HuH-7 (cell line): Measurements from ENCODE around the gene PLCD1.
"Not testable (repeated sequence)": the region's sequence is repeated elsewhere in the genome, so short reads cannot be mapped to it uniquely, and the experiment has no call there.

Experiments
- DNase-seq: peaks from one replicate; pipeline ENCODE4 v3.0.0; 2011; ENCODE audit warnings: low spot score

Gene PLCD1

DNA sequence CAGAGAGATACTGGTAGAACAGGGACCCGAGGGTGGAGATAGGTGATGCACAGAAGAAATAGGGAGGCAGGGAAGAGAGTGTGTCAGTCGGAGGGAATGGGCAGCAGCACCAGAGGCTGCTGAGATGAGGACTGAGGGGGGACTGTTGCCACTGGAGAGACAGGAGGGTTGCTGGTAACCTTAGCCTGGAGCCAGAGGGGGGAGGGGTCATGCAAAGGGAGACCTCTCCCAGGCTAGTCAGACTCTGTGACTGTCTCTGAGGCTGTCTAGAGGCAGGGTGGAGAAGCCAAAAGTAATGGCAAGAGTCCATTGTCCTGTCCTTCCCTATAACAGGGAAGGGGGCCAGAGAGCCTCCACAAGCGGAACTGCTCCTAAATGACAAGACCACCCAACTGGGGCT lies 7.5 kb upstream of the PLCD1 start:
- DNase-seq = no peak

DNA sequence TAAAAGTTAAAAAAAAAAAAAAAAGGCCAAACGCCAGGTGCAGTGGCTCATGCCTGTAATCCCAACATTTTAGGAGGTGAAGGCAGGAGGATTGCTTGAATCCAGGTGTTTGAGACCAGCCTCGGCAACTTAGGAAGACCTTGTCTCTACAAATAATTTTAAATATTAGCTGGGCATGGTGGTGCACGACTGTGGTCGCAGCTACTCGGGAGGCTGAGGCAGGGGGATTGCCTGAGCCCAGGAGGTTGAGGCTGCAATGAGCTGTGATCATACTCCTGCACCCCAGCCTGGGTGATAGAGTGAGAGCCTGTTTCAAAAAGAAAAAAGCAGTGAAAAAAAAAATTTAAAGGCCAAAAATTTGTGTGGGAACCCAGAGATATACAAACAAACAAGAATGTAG lies 6.8 kb upstream of the PLCD1 start:
- DNase-seq = no peak

GRCh38 chr3:38034335-38034734 lies 4.9 kb upstream of the PLCD1 start:
- not testable (repeated sequence) for DNase-seq

- not testable (repeated sequence) for DNase-seq
These were observed 4.1 kb upstream of the PLCD1 start for GRCh38 chr3:38033586-38033985.

GRCh38 chr3:38032328-38032865 lies 3.0 kb upstream of the PLCD1 start:
- DNase-seq = no peak

DNA sequence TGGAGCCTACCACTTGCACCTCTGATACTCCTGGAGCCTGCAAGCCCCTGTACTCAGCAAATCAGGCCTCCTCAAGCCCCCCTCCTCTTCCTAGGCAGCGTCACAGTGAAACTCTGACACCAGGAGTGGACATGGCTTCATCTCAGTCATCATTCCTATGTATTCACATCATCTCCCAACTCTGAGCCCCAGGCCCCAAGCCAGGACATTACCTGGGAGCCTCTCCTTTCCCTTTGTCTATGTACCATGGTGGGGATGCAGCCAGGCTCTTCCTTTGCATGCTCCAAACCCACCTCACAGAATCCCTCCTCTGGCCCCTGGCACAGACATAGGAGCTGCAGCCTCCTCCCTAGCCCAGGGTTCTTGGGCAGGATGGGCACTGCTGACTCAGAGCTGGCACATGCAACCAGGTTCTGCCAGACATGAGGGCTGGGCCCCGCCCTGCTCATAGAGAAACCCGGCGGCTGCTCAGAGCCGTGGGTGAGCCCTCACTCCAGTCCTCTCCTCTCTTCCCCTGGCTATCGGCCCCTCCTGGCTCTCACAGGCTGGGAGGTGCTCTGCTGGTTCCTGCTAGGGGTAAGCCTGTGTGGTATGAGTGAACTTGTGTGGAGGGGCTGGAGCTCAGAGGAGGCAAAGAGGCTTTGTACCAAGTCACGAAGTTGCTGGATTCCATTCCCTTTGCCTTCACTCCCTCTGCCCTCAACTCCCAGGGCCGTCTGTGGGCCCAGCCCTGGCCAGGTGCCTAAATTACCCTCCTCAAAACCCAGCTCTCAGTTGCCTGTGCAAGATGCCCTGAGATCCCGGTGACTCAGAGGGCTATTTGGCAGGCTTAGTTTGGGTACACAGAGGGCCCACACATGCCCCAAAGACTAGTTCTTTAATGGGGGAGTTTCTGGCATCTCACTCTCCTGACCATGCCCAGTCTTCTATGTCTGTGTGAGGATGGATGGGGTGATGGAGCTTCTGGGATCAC lies 1.9 kb upstream of the PLCD1 start:
- DNase-seq = no peak

- DNase-seq = no peak
These were observed 932 bp upstream of the PLCD1 start for GRCh38 chr3:38030126-38031021.

DNA sequence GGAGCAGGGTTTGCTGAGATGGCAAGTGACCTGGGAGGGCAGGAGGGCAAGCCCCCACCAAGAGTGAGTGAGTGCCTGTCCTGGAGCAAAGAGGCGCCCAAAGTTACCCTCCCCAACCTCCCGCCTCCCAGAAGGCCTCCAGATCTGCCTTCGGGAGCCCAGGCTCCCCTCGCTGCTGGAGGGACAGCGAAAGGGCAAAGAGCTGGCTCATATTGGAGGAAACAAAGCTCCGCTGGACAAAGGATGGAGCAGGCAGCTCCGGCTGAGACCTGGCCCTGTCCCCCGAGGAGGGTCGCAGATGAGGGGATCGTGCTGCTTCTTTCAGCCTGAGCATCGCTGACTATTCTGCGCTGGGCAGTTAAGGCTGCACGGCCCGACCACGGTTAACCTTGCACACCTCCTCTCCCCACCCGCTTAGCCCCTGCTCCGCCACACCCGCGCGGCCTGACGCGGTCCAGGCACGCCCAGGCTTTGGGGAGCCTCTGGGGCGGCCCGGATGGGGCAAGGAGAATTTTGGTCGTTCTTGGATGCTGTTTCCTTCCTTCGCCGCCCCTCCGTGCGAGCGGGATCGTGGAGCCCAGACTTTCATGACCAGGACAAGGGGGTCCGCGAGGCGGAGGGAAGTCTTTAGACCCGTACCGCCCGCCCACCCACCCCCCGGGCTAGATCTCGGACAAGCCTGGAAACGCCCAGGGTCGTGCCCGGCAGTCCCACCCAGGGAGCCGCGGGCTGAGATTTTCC lies 651 bp downstream of the PLCD1 start:
- DNase-seq = no peak

- DNase-seq = no peak
These were observed 1.7 kb downstream of the PLCD1 start for GRCh38 chr3:38027466-38028465.

GRCh38 chr3:38026856-38027255 lies 2.6 kb downstream of the PLCD1 start:
- DNase-seq = no peak

DNA sequence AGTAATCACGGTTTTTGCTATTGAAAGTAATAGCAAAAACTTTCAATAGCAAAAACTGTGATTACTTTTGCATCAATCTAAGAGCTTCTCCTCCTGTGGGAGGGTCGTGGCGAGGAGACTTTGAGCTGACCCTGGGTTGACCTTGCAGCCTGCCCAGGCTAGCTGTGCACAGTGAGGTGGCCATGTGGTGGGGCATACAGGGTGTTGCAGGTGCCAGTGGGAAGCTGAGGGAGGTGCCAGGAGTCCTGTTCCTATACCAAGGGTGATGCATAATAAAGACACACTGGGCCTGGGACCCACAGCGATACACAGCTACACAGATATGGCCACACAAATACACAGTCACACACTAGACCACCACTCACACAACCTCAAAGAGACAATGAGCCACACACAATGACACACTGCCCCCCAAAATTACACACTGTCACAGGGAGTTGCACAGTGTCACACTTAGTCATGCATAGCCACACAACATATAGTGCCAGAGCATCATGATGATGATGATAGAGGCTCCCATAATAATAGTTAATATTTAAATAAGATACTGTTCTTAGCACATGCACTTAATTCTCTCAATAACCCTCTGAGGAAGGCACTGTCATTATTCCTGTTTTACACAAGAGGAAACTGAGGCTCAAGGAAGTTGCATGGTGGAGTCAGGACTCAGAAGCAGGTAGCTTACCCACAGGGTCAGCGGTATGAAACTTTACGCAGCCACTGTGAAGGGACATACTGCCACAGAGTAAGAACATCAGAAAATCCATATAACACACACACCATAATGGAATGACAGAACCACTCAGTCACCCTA lies 6.3 kb downstream of the PLCD1 start:
- DNase-seq = no peak

DNA sequence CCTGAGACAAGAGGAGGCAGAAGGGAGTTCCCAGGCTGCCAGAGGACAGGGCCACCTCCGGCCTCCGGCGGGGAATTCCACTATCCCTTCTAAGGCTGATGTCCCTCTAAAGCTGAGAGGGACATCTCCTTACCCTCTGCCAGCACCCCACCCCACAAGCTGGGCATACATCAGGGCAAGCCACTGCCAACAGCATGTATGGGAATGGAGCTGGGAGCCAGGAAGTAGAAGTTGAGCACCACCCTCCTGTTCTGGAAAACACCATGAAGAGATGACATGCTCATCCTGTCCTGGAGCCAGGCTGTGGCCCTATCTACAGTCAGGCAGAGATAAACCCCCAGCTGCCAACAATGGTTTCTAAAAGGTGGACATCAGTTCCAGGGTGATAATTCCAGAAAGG lies 7.1 kb downstream of the PLCD1 start:
- DNase-seq = no peak

DNA sequence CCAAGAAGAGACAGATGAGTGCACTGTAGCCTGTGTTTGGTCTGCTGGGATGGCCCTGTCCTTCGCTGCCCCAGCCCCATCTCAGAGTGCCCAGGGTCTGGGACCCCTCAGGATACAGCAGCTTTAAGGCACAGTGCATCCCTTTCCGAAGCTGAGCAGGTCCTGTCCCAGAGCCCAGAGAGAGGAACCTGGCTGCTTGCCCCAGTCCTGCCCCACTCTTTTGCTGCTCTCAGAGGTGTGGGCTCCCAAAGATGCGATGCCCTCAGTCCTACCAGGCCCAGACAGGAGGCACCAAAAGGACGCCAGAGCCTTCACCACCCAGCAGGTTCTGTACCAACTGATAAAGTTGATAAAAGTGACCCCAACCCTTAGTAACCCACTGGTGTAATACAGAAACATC lies 8.2 kb downstream of the PLCD1 start:
- DNase-seq = no peak

DNA sequence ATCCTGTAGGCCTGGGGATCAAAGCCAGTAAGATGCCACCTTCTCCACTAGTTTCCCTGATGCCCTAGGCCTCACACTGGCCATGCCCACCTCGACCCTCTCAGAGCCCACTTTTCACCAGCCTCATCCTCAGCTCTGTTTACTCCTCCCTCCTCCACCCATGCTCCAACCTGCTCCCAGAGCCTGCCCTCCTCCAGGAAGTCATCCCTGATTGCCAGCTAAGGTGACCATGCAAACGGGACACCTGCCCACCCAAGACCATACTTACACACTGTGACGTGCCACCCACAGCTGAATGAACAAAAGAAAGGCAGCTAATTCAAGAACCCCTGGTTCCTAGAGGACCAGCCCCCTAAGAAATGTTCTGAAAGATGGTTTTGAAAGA lies 9.1 kb downstream of the PLCD1 start:
- no peak for DNase-seq

- DNase-seq = no peak
These were observed 9.6 kb downstream of the PLCD1 start for GRCh38 chr3:38019658-38020341.

- no peak for DNase-seq
These were observed 10.9 kb downstream of the PLCD1 start for GRCh38 chr3:38018296-38019266.

DNA sequence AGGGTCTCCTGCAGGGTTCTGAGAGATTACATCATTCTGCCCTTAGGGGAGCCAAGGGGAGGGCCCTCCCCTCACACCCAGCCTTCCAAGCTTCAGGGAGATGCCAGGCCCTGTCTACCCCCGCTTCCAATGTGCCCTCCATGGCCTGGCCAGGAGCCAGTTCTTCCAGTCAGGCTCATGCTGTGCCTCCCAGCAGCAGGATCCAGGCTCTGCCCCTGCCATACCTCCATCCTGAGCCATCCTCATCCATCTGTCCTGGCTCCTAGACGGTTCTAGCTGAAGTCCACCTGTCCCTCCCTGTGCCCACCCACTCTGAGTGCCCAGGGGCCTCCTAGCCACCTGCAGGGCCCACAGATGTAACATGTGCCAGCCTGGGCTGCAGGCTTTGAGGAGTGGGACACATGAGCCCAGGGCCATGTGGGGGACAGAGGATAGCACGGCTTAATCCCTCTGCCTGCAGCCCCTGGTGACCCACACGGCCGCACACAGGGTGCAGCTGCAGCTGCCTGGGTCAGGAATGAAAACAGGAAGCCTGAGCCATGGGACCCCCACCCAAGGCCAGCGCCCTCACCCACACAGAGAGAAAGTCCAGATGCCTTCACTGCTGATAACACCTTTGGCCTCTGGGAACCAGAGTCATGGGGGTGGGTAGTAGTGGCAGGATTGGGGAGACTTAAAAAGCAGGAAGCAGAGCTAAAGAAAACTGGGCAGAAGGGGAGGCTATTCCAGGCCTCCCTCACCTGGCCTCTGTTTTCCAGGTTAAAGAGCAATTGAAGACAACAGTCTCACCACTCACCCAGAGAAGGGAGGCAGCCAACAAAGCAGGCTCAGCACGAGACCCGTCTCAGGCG lies 11.8 kb downstream of the PLCD1 start:
- no peak for DNase-seq
